ENCODE measurements around the gene SYNE3.

Gene SYNE3

GRCh38 chr14:95538801-95539509 lies 22.5 kb upstream of the SYNE3 start:
- no peak for DNase-seq

- no peak for DNase-seq
Measured at GRCh38 chr14:95537298-95538089, 21.0 kb upstream of the SYNE3 start.

GRCh38 chr14:95536671-95537070 lies 20.2 kb upstream of the SYNE3 start:
- no peak for DNase-seq

GRCh38 chr14:95536036-95536593 lies 19.7 kb upstream of the SYNE3 start:
- no peak for DNase-seq

GRCh38 chr14:95535226-95536021 lies 19.0 kb upstream of the SYNE3 start:
- no peak for DNase-seq

GRCh38 chr14:95534299-95535225 lies 18.1 kb upstream of the SYNE3 start, which contains the start of gene GLRX5:
GLRX5 (plus strand) TSS chr14:95535050; CDS start chr14:95535090, 40 bp downstream.
- DNase-seq: peak; percentile 98

GRCh38 chr14:95533822-95534221 lies 17.4 kb upstream of the SYNE3 start:
- no peak for DNase-seq

- DNase-seq: peak; percentile 69
Measured at GRCh38 chr14:95533391-95533821, 17.0 kb upstream of the SYNE3 start.

- DNase-seq: no peak
Measured at GRCh38 chr14:95531969-95532368, 15.5 kb upstream of the SYNE3 start.

- DNase-seq: no peak
Measured at GRCh38 chr14:95531473-95531872, 15.0 kb upstream of the SYNE3 start.

GRCh38 chr14:95530473-95531276 lies 14.2 kb upstream of the SYNE3 start:
- DNase-seq: no peak

GRCh38 chr14:95529216-95529615 lies 12.8 kb upstream of the SYNE3 start:
- no peak for DNase-seq

GRCh38 chr14:95527387-95528002 lies 11.0 kb upstream of the SYNE3 start:
- no peak for DNase-seq

- no peak for DNase-seq
Measured at GRCh38 chr14:95526483-95527386, 10.3 kb upstream of the SYNE3 start.

- no peak for DNase-seq
Measured at GRCh38 chr14:95525999-95526398, 9.5 kb upstream of the SYNE3 start.

GRCh38 chr14:95524706-95525512 lies 8.5 kb upstream of the SYNE3 start:
- no peak for DNase-seq

GRCh38 chr14:95523815-95524448 lies 7.5 kb upstream of the SYNE3 start:
- DNase-seq: no peak

Data from NCI-H1436 treated with DMSO at 0.1 percent for 48 hours (cell line).